Ecto neural progenitor cell (in vitro differentiated cells): ENCODE data around the gene CSNK1E.

ENCODE experiments used
- DNase-seq: peaks from one replicate; pipeline ENCODE4 v3.0.0-alpha.2; 2018; ENCODE audit warnings: low spot score

CSNK1E gene

DNA sequence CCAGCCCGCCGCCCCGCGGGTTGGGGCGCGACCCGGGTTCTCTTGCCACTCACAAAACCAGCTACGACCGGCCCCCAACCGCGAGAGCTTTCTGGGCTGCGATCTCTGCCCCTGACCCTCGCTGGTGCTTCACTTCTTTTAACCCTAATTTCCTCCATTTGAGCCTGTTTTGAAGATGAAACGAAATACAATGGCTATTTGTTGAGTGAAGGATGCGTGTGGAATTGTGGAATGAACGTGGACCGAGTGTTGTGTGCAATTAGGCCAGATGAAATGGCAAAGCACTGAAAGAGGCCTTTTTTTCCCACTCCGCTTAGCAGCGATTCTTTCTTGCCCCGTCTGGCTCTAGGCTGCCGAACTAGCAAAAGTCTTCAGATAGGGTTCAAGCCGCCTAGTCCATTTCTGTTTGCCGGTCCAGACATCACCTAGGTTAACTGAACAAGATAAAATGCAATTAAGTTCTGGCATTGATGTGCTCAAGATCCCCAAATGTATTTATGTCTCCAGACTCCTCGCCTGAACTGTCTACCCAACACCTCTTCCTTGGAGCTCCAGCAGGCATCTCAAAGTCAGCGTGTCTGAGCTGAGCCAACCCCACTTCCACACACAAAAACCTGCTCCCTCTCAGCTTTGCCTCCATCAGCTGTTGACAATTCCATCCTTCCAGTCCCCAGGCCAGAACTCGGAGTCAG is 44.0 kb downstream of the CSNK1E start:
- no peak for DNase-seq

GRCh38 chr22:38272373-38273134 is 44.7 kb downstream of the CSNK1E start, which contains the start of gene TMEM184B:
TSS of gene TMEM184B (minus strand) at chr22:38273010. CDS start at chr22:38247961, 25,049 bp downstream.
- DNase-seq: peak; percentile 87

GRCh38 chr22:38271927-38272372 is 45.3 kb downstream of the CSNK1E start:
- no peak for DNase-seq

- no peak for DNase-seq
These were observed 46.1 kb downstream of the CSNK1E start for GRCh38 chr22:38271101-38271500.

DNA sequence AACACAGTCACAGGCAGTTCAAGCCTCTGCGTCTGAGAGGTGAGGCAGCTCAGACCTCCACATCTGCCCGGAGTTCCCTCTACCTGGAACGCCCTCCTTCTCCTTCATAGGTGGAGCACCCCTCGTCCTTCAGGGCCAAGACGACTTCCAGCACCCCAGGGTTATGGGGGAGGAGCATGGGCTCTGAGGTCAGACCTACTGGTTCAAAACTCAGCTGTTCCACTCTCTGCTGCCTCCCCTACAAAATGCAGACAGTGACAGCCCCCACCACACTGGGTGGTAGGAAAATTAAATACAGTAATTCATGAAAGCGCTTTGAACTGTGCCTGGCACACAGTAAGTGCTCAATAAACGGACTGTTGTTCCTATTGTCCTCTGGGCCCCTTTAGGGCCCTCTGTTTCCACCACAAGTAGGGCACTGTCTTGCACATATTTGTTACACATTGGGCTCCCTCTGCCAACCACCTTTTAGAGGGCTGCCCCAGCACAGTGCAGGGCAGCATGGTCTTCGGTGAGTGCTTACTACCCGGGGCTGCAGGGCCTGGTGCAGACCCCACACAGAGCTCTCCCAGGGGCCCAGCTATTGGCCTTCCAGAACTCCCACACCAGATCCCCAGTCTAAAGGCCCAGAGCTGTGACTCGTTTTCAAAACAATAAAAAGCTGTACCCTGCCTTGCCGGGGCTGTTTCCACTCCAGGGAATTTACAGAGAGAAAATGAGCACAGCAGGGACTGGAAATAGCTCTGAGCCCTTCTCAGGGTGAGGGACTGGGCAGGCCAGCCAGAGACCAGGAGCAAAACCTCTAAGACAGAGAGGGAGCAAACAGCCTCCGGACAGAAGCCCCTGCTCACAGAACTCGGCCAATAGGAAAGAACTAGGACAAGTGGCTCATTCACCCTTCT is 46.9 kb downstream of the CSNK1E start:
- DNase-seq: no peak

GRCh38 chr22:38269466-38269865 is 47.8 kb downstream of the CSNK1E start:
- DNase-seq: no peak

DNA sequence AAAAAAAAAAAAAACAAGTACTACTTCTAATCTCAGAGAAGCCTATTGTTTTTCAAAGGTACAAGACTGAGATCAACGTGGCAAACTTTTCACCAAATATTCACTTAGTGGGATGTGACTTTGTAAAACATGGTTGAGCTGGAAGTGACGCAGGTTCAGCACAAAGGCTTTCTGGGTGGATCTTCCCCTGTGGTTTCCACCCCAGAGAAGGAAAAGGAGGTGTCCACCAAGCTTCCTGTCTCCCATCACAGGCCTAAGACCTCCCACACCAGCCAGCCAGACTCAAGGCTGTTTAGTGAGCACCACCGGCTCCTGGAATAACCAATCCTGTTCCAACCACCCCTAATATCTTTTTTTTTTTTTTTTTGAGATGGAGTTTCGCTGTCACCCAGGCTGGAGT is 50.1 kb downstream of the CSNK1E start:
- no peak for DNase-seq

GRCh38 chr22:38266120-38266519 is 51.1 kb downstream of the CSNK1E start:
- no peak for DNase-seq

DNA sequence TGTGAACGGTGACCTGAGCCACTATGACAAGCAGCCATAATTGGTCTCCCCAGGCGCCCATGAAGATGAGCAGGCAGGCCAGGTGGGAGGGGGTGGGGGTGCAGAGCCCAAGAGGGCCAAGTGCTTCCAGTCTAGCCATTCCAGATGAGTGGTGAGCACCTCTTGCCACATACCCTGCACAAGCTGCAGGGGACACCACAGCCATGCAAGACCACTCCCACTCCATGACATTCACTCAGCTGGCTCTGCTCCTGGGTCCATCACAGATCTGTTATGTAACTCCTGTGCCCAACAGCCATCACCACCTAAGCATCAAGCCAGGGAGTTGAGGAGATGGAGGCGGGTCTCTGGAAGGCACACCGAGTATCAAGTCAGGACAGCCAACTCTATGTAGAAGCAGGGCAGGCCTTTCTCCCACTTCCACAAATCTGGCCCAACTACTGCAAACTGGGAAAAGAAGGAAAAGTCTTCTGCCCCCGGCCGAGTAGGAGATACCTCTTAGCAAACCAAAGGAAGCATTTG is 52.9 kb downstream of the CSNK1E start:
- DNase-seq: no peak

- no peak for DNase-seq
These were observed 55.0 kb downstream of the CSNK1E start for GRCh38 chr22:38262051-38262795.

DNA sequence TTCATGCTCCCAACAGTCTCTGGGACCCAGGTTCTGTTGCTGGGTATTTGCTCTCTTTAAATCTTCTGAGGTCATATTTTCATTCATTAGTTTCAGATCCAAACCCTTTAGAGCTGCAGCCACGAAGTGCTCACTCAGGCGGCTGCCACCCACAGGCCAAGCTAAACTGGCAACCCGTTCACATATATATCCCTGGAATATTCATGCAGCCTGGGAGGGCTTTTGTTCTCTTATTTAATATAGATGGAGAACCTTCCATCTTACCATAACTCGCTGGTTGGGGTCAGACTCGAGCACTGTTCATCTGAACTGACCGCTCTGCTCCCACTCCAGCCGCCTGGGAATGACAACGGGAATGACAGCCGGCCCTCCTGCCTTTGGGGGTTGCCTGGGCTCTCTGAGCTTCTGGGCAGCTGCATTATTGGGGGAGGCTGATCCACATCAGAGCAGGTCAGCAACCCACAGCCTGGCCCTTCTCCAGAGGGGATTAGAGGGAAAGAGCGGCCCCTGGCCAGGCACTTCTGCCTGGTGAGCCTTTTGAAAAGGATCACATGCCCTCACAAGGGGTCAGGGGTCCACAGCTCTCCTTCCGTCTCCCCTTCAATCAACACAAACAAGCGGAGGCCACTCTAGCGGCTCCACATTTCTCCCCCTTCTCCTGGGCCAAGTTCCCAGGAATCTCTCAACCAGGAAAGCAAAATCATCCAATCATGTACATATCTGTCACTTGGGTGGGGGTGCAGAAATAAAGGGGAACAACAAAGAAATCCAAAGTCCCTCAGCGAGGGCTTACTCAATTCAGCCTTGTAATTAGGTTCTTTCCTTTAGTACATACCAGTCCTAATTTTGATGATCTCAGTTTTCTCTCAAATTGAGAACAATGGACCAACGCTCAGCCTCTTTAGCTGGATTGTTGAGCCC is 56.2 kb downstream of the CSNK1E start:
- DNase-seq: peak; percentile 68

GRCh38 chr22:38259370-38259769 is 57.9 kb downstream of the CSNK1E start:
- DNase-seq: no peak

DNA sequence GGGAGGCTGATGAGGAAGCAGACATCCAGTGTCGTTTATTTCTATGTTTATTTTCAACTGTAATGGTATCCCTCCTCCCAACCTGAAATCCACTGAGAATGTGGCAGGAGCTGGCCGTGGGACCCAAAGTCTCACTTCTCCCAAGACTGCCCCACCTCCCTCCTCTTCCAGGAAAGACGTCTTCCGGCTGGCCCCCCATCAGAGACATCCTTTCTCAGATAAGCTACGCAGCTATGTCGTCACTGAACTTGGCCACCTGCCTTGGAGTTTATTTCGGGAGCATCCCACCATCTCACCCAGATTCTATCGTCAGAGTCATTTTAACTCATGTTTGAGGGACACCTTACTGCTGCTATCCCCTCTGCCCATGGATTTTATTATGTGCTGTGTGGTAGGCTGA is 58.3 kb downstream of the CSNK1E start:
- DNase-seq: no peak

- no peak for DNase-seq
These were observed 59.5 kb downstream of the CSNK1E start for GRCh38 chr22:38257650-38258250.

- DNase-seq: no peak
These were observed 60.1 kb downstream of the CSNK1E start for GRCh38 chr22:38257181-38257580.

- no peak for DNase-seq
These were observed 61.5 kb downstream of the CSNK1E start for GRCh38 chr22:38255697-38256096.

- no peak for DNase-seq
These were observed 65.9 kb downstream of the CSNK1E start for GRCh38 chr22:38251341-38251692.

DNA sequence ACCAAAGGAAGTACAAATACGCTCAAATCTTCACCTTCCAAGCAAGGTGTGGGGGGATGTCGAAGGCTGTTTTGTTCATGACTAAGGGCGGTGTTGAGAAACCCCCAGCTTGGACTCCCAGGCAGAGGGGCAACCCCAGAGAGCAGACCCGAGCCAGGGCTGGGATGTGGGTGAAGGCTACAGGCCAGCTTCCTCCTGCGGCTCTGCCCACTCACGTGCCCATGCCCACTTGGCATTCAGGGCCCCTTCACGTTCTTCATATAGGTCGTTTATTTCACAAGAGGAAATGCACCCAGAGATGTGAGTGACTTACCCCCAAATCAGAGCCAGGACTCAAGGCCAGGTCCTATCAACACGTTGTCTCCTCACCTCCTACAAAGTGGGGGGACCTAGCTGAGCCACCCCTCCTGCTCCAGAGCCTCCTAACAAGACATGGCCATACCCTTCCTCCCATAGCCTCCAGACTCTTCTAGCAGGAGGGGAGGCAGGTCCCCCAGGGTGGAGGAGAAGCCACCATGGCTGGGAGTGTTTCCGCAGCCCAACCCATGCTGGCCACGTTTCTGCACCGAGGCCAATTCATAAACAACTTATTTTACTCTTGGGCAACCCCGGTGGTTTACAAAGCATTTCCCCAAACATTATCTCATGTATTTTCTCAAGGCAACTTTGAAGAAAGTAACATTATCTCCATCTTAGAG is 66.4 kb downstream of the CSNK1E start:
- DNase-seq: no peak
